NT2/D1 (cell line): ENCODE results near the gene KRT71.
"Not testable (repeated sequence)": the region's sequence is repeated elsewhere in the genome, so short reads cannot be mapped to it uniquely, and the experiment has no call there.

Experiments used
- DNase-seq: peaks from one replicate; pipeline ENCODE4 v3.0.0-alpha.2; 2011; ENCODE audit warnings: low read depth, low spot score
- H3K27me3 ChIP-seq: 2 replicates; pipeline ENCODE4 v1.6.0; 2011; ENCODE audit warnings: mild to moderate bottlenecking; ENCODE audit not compliant: insufficient read length, insufficient read depth
- H3K36me3 ChIP-seq: 2 replicates; pipeline ENCODE4 v1.6.1; 2011; ENCODE audit warnings: mild to moderate bottlenecking, low read length, mixed read lengths; ENCODE audit not compliant: insufficient read depth, insufficient read length
- H3K4me1 ChIP-seq: 2 replicates; pipeline ENCODE4 v1.5.1; 2011; ENCODE audit not compliant: insufficient read depth, insufficient read length
- H3K4me3 ChIP-seq: 2 replicates; pipeline ENCODE4 v1.5.1; 2011; ENCODE audit warnings: low read depth; ENCODE audit not compliant: insufficient read length
- H3K9ac ChIP-seq: 2 replicates; pipeline ENCODE4 v1.6.0; 2011; ENCODE audit warnings: low read depth; ENCODE audit not compliant: insufficient read length
- H3K9me3 ChIP-seq: 2 replicates; pipeline ENCODE4 v1.5.1; 2011; ENCODE audit warnings: mild to moderate bottlenecking, low read length; ENCODE audit not compliant: insufficient read depth
- SUZ12 ChIP-seq: IDR thresholded peaks from 2 replicates; pipeline ENCODE4 v1.6.1; 2011; ENCODE audit not compliant: insufficient read length, insufficient read depth; ENCODE audit errors: extremely low read depth
- YY1 ChIP-seq: IDR thresholded peaks from 2 replicates; pipeline ENCODE4 v1.6.1; 2011; ENCODE audit not compliant: insufficient read length, insufficient read depth
- ZNF274 ChIP-seq: IDR thresholded peaks from 2 replicates; pipeline ENCODE4 v1.6.1; 2011; ENCODE audit warnings: mild to moderate bottlenecking, low read depth, low read length

The KRT71 gene

DNA sequence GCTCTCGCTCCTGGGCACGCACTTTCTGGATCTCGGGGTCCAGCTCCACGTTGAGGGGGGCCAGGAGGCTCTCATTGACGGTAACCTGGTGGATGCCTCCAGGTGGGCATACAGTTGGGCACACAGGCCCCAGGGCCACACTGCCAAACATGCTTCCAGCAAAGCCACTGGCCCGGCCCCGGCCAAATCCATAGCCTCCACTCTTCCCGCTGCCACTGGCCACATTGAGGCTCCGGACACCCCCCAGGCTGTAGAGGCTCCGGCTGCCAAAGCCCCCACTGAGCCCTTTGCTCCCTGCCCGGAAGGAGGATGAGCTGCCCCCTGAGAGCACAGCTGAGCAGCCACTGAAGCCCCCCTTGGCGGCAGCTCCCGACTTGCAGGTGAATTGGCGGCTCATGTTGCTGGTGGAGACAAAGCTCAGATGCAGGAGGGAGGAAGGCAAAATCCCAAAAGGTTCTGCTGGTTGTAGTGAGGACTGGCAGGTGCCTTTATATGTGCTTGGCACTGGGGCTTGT is at the start of gene KRT71:
Gene KRT71 (minus strand): TSS at position 465 of the 515 bp plus-strand sequence. CDS start 68 bp downstream, at position 397.
- peaks cover 4% of the 10 kb centered on the region for H3K27me3 ChIP-seq
- no peak within 1 kb of the TSS for H3K9ac ChIP-seq
- no peak for DNase-seq
- TF ChIP-seq ZNF274 = no peak
- no peak for TF ChIP-seq SUZ12
- no peak for TF ChIP-seq YY1
- no peak within 1 kb of the TSS for H3K4me3 ChIP-seq
- H3K36me3 ChIP-seq = no peaks in the 10 kb centered on the region
- H3K4me1 ChIP-seq = no peaks in the 10 kb centered on the region
- no peaks in the 10 kb centered on the region for H3K9me3 ChIP-seq

DNA sequence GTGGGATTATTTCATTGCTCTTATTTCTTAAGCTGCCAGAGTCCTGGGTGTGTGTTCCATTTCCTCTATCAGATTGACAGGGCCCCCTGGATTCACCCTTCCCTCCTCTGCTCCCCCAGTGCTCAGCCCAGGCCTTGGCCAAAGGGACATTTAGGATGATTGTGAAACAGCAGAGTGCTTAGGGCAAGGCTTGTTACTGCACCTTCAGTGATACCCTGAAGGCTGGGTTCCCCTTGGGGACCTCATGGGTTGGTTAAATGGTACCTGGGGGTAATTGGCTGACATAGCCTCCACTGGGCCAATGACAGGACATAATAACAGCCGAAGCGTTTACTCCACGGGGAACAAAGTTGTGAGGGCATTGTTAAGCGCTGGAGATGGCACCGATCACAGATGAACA is 49.6 kb upstream of the KRT71 start:
- H3K4me1 ChIP-seq = no peaks in the 10 kb centered on the region
- peaks cover 2% of the 10 kb centered on the region for H3K27me3 ChIP-seq
- no peak for TF ChIP-seq SUZ12
- TF ChIP-seq ZNF274 = no peak
- TF ChIP-seq YY1 = no peak
- H3K9ac ChIP-seq = no peak overlapping the region
- no peak overlapping the region for H3K4me3 ChIP-seq
- H3K9me3 ChIP-seq = no peaks in the 10 kb centered on the region
- H3K36me3 ChIP-seq = no peaks in the 10 kb centered on the region
- no peak for DNase-seq

DNA sequence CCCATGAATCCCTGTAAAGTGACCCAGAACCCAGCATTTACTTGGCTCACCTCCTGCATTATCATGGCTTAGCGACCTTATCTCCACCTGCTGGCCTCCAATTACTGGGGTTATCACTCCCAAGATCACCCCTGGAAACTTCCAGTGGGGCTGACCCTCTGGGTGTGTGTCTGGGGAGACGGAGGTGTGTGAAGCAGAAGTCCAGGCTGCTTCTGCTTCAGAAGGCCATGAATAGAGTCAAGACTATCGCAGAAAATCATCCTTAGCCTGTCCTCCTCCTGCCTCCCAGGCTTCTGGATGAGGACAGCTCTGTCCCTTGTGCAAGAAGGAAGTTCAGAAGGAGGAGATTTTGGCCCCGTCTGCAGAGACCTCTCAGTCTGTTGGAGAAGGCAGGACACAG is 48.7 kb upstream of the KRT71 start:
- H3K4me1 ChIP-seq = no peaks in the 10 kb centered on the region
- DNase-seq = no peak
- TF ChIP-seq YY1 = no peak
- no peak for TF ChIP-seq ZNF274
- TF ChIP-seq SUZ12 = no peak
- H3K27me3 ChIP-seq = peaks cover 2% of the 10 kb centered on the region
- H3K4me3 ChIP-seq = no peak overlapping the region
- no peak overlapping the region for H3K9ac ChIP-seq
- H3K9me3 ChIP-seq = no peaks in the 10 kb centered on the region
- H3K36me3 ChIP-seq = no peaks in the 10 kb centered on the region

DNA sequence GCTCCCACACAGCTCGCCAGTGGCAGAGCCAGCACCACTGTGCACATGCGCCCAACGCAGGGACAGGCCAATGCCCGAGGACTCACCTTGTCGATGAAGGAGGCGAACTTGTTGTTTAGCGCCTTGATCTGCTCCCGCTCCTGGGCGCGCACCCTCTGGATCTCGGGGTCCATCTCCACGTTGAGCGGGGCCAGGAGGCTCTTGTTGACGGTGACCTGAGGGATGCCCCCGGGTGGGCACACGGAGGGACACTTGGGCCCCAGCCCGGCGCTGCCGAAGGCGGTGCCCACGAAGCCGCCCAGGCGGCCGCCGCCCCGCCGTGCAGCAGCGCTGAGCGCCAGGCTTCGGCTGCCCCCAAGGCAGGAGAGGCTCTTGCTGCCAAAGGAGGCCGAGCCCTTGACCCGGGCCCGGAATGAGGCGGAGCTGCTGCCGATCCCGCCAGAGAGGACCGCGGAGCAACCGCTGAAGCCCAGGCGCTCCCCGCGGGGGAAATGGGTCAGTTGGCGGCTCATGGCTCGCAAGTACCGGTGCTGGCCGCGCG is 48.1 kb upstream of the KRT71 start, which contains the start of gene KRT72:
Gene KRT72 (minus strand): TSS at position 523 of the 541 bp plus-strand sequence. CDS start 11 bp downstream, at position 512.
- Histone ChIP-seq H3K36me3 (no peaks in the 10 kb centered on the region), H3K4me1 (no peaks in the 10 kb centered on the region), H3K9me3 (no peaks in the 10 kb centered on the region), H3K27me3 (peaks cover 2% of the 10 kb centered on the region), H3K9ac (no peak within 1 kb of the TSS), H3K4me3 (no peak within 1 kb of the TSS)
- TF ChIP-seq SUZ12 (no peak), YY1 (no peak), ZNF274 (no peak)
- DNase-seq = no peak

DNA sequence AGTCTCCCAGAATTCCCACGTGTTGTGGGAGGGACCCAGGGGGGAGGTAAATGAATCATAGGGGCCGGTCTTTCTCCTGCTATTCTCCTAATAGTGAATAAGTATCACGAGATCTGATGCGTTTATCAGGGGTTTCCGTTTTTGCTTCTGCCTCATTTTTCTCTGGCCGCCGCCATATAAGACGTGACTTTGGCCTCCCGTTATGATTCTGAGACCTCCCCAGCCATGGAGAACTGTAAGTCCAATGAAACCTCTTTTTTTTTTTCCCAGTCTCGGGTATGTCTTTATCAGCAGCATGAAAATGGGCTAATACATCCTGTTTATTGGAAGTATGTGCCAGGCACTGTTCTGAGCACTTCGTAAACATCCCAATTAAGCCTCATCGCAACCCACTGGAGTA is 47.5 kb upstream of the KRT71 start:
- no peaks in the 10 kb centered on the region for H3K9me3 ChIP-seq
- TF ChIP-seq SUZ12 (no peak), ZNF274 (no peak), YY1 (no peak)

DNA sequence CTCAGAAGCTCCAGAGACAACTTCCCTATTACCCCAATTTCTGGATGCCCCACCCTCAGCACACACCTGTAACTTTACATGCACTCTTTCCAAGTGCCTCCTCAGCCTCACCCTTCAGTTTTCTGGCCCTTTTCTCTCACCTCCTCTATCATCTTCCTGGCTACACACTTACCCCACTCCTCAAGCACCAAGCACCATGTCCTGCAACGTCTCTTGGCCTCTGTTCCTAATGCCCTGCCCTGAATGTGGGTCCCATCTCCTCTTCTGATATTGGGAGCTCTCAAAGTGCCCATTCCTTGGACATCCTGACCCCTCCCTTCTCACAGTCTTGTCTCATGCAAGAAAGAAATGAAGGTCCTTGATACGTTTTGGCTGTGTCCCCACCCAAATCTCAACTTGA is 47.1 kb upstream of the KRT71 start:
- H3K27me3 ChIP-seq = peaks cover 2% of the 10 kb centered on the region
- no peak overlapping the region for H3K4me3 ChIP-seq
- no peaks in the 10 kb centered on the region for H3K4me1 ChIP-seq
- TF ChIP-seq YY1 (no peak), ZNF274 (no peak), SUZ12 (no peak)
- no peaks in the 10 kb centered on the region for H3K9me3 ChIP-seq
- no peaks in the 10 kb centered on the region for H3K36me3 ChIP-seq
- DNase-seq = no peak
- no peak overlapping the region for H3K9ac ChIP-seq

More for the DNA sequence above, 47.5 kb upstream of the KRT71 start:
- Histone ChIP-seq H3K9ac (no peak overlapping the region), H3K27me3 (peaks cover 2% of the 10 kb centered on the region), H3K4me3 (no peak overlapping the region), H3K4me1 (no peaks in the 10 kb centered on the region), H3K36me3 (no peaks in the 10 kb centered on the region)
- no peak for DNase-seq

DNA sequence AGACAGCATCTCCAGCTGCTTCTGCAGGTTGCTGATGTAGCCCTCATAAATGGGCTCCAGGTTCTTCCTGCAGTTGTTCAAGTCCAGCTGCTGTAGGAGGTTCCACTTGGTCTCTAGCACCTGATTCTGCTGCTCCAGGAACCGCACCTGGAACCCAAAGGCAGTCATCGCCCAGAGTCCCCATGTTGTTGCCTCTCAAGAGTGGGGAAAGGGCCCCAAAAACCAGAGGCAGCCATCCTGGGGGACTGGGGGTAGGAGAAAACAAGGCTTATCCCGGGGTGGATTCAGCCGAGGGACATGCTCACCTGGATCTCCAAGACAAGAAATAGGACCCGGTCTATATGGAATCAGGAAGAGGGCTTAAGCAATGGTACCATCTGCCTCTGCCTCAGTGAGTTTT is 46.0 kb upstream of the KRT71 start:
- Histone ChIP-seq H3K9ac (no peak overlapping the region), H3K4me1 (no peaks in the 10 kb centered on the region), H3K36me3 (no peaks in the 10 kb centered on the region), H3K27me3 (peaks cover 2% of the 10 kb centered on the region), H3K4me3 (no peak overlapping the region), H3K9me3 (no peaks in the 10 kb centered on the region)
- no peak for DNase-seq
- TF ChIP-seq SUZ12 = no peak
- no peak for TF ChIP-seq YY1
- TF ChIP-seq ZNF274 = no peak

DNA sequence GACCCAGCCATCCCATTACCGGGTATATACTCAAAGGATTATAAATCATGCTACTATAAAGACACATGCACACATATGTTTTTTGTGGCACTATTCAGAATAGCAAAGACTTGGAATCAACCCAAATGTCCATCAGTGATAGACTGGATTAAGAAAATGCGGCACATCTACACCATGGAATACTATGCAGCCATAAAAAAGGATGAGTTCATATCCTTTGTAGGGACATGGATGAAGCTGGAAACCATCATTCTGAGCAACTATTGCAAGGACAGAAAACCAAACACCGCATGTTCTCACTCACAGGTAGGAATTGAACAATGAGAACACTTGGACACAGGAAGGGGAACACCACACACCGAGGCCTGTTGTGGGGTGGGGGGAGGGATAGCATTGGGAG is 41.3 kb upstream of the KRT71 start:
- not testable (repeated sequence) for H3K9ac ChIP-seq, H3K4me3 ChIP-seq, H3K27me3 ChIP-seq, H3K36me3 ChIP-seq, H3K4me1 ChIP-seq, DNase-seq
- peaks cover 36% of the 10 kb centered on the region; the same call in 1 of the 2 replicates for H3K9me3 ChIP-seq
